ENCODE results near the gene CAMTA1. TPM values are rescaled to one million over a fixed set of nuclear protein-coding genes. Genes with fewer than 3 reads are reported as not detected.
"Not testable (repeated sequence)": the region's sequence is repeated elsewhere in the genome, so short reads cannot be mapped to it uniquely, and the experiment has no call there.

CAMTA1 gene
- total RNA-seq, 1 donor from 2014 or later: 160 TPM

DNA sequence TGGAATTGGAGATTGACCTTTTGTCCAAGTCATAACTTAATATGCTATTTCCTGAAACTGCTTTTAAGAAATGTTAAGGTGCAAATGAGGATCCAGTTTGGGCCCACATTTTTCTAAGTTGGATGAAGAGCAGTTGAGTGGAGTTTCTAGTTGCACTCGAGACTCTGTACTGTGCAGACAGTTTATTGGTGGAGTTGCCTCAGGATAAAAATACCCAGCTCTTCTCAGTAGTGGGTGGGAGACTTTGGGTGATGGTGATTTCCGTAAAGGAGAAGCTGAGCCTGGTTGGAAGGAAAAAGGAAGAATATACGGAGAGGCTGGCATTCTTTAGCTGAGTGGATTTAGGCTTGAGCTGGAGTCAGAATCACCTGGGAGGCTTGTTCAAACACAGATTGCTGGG, 49.9 kb downstream of the CAMTA1 start:
- Histone ChIP-seq H3K4me1 (peaks cover 36% of the 10 kb centered on the region), H3K9me3 (replicated peaks) (no peaks in the 10 kb centered on the region), H3K36me3 (no peaks in the 10 kb centered on the region), H3K27me3 (ENCODE audit: low read depth) (no peaks in the 10 kb centered on the region), H3K4me3 (no peak overlapping the region), H3K27ac (replicated peaks) (no peak overlapping the region)
- TF ChIP-seq, protein P1, sequence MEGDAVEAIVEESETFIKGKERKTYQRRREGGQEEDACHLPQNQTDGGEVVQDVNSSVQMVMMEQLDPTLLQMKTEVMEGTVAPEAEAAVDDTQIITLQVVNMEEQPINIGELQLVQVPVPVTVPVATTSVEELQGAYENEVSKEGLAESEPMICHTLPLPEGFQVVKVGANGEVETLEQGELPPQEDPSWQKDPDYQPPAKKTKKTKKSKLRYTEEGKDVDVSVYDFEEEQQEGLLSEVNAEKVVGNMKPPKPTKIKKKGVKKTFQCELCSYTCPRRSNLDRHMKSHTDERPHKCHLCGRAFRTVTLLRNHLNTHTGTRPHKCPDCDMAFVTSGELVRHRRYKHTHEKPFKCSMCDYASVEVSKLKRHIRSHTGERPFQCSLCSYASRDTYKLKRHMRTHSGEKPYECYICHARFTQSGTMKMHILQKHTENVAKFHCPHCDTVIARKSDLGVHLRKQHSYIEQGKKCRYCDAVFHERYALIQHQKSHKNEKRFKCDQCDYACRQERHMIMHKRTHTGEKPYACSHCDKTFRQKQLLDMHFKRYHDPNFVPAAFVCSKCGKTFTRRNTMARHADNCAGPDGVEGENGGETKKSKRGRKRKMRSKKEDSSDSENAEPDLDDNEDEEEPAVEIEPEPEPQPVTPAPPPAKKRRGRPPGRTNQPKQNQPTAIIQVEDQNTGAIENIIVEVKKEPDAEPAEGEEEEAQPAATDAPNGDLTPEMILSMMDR (IDR thresholded peaks at IDR 0.05; ENCODE audit: borderline replicate concordance): no peak
- intact Hi-C loops (cut with micrococcal nuclease): no loop called here
- no peak for DNase-seq

DNA sequence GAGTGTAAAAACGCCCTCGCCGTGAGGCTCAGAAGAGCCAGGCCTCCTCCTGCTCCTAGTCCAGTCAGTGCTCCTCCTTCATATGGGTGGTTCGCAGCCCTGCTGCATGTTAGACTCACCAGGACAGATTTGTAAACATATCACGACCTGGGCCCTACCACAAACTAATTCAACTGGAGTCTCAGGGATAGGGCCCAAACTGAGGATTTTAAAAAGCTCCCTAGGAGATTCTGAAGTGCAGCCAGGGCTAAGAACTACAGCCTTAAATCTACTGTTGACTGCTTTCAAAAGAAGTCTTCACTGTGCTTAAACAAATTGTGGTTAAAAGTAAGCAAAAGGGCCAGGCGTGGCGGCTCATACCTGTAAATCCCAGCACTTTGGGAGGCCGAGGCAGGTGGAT, 57.0 kb downstream of the CAMTA1 start:
- TF ChIP-seq, protein P1 (IDR thresholded peaks at IDR 0.05; ENCODE audit: borderline replicate concordance): no peak
- intact Hi-C loops (cut with micrococcal nuclease): no loop called here
- no peak overlapping the region for H3K27ac ChIP-seq (replicated peaks)
- DNase-seq: no peak
- H3K4me3 ChIP-seq: no peak overlapping the region
- H3K4me1 ChIP-seq: no peaks in the 10 kb centered on the region
- peaks cover 5% of the 10 kb centered on the region for H3K9me3 ChIP-seq (replicated peaks)
- H3K27me3 ChIP-seq (ENCODE audit: low read depth): no peaks in the 10 kb centered on the region
- peaks cover 20% of the 10 kb centered on the region for H3K36me3 ChIP-seq

DNA sequence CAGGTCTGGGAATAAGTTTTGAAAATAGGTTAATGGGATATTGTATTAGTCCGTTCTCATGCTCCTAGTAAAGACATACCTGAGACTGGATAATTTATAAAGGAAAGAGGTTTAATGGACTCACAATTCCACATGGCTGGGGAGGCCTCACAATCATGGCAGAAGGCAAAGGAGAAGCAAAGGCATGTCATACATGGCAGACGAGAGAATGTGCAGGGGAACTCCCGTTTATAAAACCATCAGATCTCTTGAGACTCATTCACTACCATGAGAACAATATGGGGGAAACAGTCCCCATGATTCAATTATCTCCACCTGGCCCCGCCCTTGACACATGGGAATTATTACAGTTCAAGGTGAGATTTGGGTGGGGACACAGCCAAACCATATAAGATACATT, 60.5 kb downstream of the CAMTA1 start:
- H3K36me3 ChIP-seq: peaks cover 20% of the 10 kb centered on the region
- H3K9me3 ChIP-seq (replicated peaks); H3K27ac ChIP-seq (replicated peaks); DNase-seq; intact Hi-C loops (cut with micrococcal nuclease); H3K4me3 ChIP-seq; H3K4me1 ChIP-seq; H3K27me3 ChIP-seq (ENCODE audit: low read depth): not testable (repeated sequence)

DNA sequence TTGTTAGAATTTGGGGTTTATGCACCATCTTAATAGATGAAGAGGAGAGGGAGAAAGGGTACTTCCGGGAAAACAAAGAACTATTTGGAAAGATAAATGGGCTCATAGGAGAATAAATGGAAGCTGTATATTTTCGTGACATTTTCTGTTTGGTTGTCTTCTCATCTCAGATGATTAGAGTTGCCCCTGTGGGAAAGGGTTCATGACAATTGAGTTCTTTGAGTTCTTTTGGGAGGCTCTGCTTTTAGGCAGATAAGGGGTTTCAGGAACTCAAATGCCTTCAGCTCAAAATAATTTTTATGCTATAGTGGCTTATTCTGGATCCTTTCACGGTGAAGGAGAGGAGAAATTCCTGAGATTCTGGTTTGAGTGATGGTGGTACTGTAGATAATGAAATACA, 63.6 kb downstream of the CAMTA1 start:
- Histone ChIP-seq H3K4me3 (no peak overlapping the region), H3K27ac (replicated peaks) (no peak overlapping the region), H3K9me3 (replicated peaks) (peaks cover 5% of the 10 kb centered on the region), H3K27me3 (ENCODE audit: low read depth) (no peaks in the 10 kb centered on the region), H3K36me3 (peaks cover 20% of the 10 kb centered on the region), H3K4me1 (no peaks in the 10 kb centered on the region)
- no peak for DNase-seq
- intact Hi-C loops (cut with micrococcal nuclease): no loop called here
- TF ChIP-seq, protein P1 (IDR thresholded peaks at IDR 0.05; ENCODE audit: borderline replicate concordance): no peak

DNA sequence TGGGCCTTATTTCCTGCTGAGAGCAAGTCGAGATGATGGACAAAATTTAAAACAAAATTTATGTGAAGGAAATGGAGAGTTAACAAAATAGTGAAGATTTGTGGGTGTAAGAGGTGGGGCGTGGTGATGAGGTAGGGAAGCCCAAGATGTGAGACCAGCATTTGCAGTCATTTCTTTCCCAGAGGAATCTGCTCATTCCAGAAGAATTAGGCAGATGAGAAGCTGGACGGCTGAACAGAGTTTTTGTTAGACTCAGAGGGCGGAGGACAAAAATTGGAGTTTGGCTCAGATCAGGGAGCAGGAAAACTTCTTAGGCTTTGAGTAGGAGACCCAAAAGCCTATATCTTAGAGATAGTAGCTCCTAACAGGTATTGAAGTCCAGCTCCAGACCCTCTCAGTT, 65.3 kb downstream of the CAMTA1 start:
- DNase-seq: no peak

DNA sequence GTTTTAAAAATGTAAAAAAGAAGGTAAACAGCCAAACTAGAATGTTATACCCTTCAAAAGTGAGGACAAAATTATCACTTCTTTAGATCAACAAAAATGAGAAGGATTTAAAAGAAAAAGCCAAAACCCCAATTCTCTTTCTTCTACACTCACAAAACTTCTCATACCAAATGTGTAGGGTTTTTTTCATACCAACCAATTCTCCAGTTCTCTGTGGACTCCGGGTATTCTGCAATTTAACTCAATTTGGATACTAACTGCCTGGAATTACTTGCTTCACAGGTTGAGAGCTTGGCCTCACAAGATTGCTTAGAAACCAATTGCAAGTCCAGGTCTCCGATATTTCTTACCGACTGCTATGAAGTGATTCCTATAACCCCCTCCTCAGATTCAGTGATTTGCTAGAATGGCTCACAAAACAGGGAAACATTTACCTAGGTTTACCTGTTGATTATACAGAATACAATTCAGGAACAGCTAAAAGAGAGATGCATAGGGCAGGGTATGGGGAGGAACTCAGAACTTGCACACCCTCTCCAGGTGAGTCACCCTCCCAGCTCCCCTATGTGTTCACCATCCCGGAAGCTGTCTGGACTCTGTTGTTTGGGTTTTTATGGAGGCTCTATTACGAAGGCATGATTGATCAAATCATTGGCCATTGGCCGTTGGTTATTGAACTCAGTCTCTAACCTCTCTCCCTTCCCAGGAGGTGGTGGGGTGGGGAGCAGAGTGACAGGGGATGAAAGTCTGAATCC, 67.1 kb downstream of the CAMTA1 start:
- Histone ChIP-seq H3K27ac (replicated peaks) (no peak overlapping the region), H3K36me3 (peaks cover 26% of the 10 kb centered on the region), H3K9me3 (replicated peaks) (no peaks in the 10 kb centered on the region), H3K27me3 (ENCODE audit: low read depth) (no peaks in the 10 kb centered on the region), H3K4me3 (no peak overlapping the region), H3K4me1 (no peaks in the 10 kb centered on the region)
- no peak for DNase-seq
- intact Hi-C loops (cut with micrococcal nuclease): no loop called here
- TF ChIP-seq, protein P1 (IDR thresholded peaks at IDR 0.05; ENCODE audit: borderline replicate concordance): no peak

More for the DNA sequence above, 65.3 kb downstream of the CAMTA1 start:
- Histone ChIP-seq H3K27ac (replicated peaks) (no peak overlapping the region), H3K4me3 (no peak overlapping the region), H3K36me3 (peaks cover 24% of the 10 kb centered on the region), H3K9me3 (replicated peaks) (peaks cover 4% of the 10 kb centered on the region), H3K4me1 (no peaks in the 10 kb centered on the region), H3K27me3 (ENCODE audit: low read depth) (no peaks in the 10 kb centered on the region)
- TF ChIP-seq, protein P1 (IDR thresholded peaks at IDR 0.05; ENCODE audit: borderline replicate concordance): no peak
- intact Hi-C loops (cut with micrococcal nuclease): no loop called here

Data from left ventricle myocardium inferior (tissue), 1 donor.